ENCODE data around the gene PTPRT.

The PTPRT gene

GRCh38 chr20:42276718-42277602 is 912.7 kb downstream of the PTPRT start:
- Histone ChIP-seq H2AFZ (ENCODE audit: low read length, unreplicated experiment) (no peak overlapping the region), H3K27ac (ENCODE audit: low read depth, low read length) (no peak overlapping the region), H3K27me3 (ENCODE audit: insufficient read depth, low read length) (no peaks in the 10 kb centered on the region), H3K4me1 (ENCODE audit: control insufficient read depth, insufficient read depth, low read length, unreplicated experiment) (no peaks in the 10 kb centered on the region), H3K4me3 (ENCODE audit: low read depth, low read length) (no peak overlapping the region), H3K36me3 (ENCODE audit: insufficient read depth, low read length) (no peaks in the 10 kb centered on the region), H3K79me2 (ENCODE audit: control insufficient read depth, insufficient read depth, low read length, unreplicated experiment) (no peaks in the 10 kb centered on the region)

DNA sequence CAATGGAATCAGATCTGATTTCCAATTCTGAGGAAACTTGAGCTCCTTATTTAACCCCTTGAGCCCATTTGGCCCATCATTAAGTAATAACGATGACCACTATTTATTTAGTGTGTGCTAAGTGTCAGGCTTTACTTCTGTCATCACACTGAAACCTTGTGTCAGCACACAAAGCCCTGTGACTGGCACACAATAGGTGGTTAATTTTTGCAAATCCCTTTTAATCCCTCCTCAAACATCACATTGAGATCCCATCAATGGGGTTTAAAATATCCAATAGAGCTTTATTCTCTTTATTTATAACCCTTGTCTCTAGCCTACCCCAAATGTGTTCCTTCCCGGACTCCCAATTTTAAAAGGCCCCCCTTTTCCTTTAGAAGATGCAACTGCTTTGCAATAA is 914.7 kb downstream of the PTPRT start:
- H2AFZ ChIP-seq (ENCODE audit: low read length, unreplicated experiment) = no peak overlapping the region
- H3K79me2 ChIP-seq (ENCODE audit: control insufficient read depth, insufficient read depth, low read length, unreplicated experiment) = no peaks in the 10 kb centered on the region
- no peaks in the 10 kb centered on the region for H3K4me1 ChIP-seq (ENCODE audit: control insufficient read depth, insufficient read depth, low read length, unreplicated experiment)
- no peaks in the 10 kb centered on the region for H3K27me3 ChIP-seq (ENCODE audit: insufficient read depth, low read length)
- no peaks in the 10 kb centered on the region for H3K36me3 ChIP-seq (ENCODE audit: insufficient read depth, low read length)
- no peak overlapping the region for H3K4me3 ChIP-seq (ENCODE audit: low read depth, low read length)
- H3K27ac ChIP-seq (ENCODE audit: low read depth, low read length) = no peak overlapping the region

- no peaks in the 10 kb centered on the region for H3K36me3 ChIP-seq (ENCODE audit: insufficient read depth, low read length)
Observed at GRCh38 chr20:42272516-42272915, 917.2 kb downstream of the PTPRT start.

DNA sequence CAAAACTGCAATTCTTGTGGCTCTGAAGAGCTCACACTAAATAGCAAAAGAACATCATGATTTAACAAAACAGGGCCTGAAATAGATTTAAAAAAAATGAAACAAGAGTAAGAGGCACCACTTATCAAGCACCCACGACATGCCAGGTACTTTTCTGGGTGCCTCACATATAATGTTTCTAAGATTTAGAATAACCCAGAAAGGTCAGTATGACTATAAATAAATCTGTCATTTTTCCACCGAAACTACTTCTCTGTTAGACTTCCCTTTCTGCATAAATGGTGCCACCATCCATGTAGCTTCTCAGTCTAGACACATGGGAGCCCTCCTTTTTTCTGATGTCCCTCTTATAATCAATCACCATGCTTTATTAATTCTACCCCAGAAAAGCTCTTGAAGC is 919.2 kb downstream of the PTPRT start:
- Histone ChIP-seq H3K4me1 (ENCODE audit: control insufficient read depth, insufficient read depth, low read length, unreplicated experiment) (no peaks in the 10 kb centered on the region), H3K36me3 (ENCODE audit: insufficient read depth, low read length) (no peaks in the 10 kb centered on the region), H3K79me2 (ENCODE audit: control insufficient read depth, insufficient read depth, low read length, unreplicated experiment) (no peaks in the 10 kb centered on the region), H3K27ac (ENCODE audit: low read depth, low read length) (no peak overlapping the region), H3K27me3 (ENCODE audit: insufficient read depth, low read length) (no peaks in the 10 kb centered on the region), H2AFZ (ENCODE audit: low read length, unreplicated experiment) (no peak overlapping the region), H3K4me3 (ENCODE audit: low read depth, low read length) (no peak overlapping the region)

More at GRCh38 chr20:42272516-42272915, 917.2 kb downstream of the PTPRT start:
- H3K4me3 ChIP-seq (ENCODE audit: low read depth, low read length) = no peak overlapping the region
- no peak overlapping the region for H2AFZ ChIP-seq (ENCODE audit: low read length, unreplicated experiment)
- no peaks in the 10 kb centered on the region for H3K79me2 ChIP-seq (ENCODE audit: control insufficient read depth, insufficient read depth, low read length, unreplicated experiment)
- H3K27me3 ChIP-seq (ENCODE audit: insufficient read depth, low read length) = no peaks in the 10 kb centered on the region
- H3K27ac ChIP-seq (ENCODE audit: low read depth, low read length) = no peak overlapping the region
- H3K4me1 ChIP-seq (ENCODE audit: control insufficient read depth, insufficient read depth, low read length, unreplicated experiment) = no peaks in the 10 kb centered on the region

GRCh38 chr20:42267793-42268384 is 921.8 kb downstream of the PTPRT start:
- Histone ChIP-seq H3K4me1 (ENCODE audit: control insufficient read depth, insufficient read depth, low read length, unreplicated experiment) (no peaks in the 10 kb centered on the region), H3K4me3 (ENCODE audit: low read depth, low read length) (no peak overlapping the region), H3K27me3 (ENCODE audit: insufficient read depth, low read length) (no peaks in the 10 kb centered on the region), H3K79me2 (ENCODE audit: control insufficient read depth, insufficient read depth, low read length, unreplicated experiment) (no peaks in the 10 kb centered on the region), H3K27ac (ENCODE audit: low read depth, low read length) (no peak overlapping the region), H2AFZ (ENCODE audit: low read length, unreplicated experiment) (no peak overlapping the region), H3K36me3 (ENCODE audit: insufficient read depth, low read length) (no peaks in the 10 kb centered on the region)

GRCh38 chr20:42261766-42262270 is 927.9 kb downstream of the PTPRT start:
- Histone ChIP-seq H3K79me2 (ENCODE audit: control insufficient read depth, insufficient read depth, low read length, unreplicated experiment) (no peaks in the 10 kb centered on the region), H3K27me3 (ENCODE audit: insufficient read depth, low read length) (no peaks in the 10 kb centered on the region), H2AFZ (ENCODE audit: low read length, unreplicated experiment) (no peak overlapping the region), H3K36me3 (ENCODE audit: insufficient read depth, low read length) (no peaks in the 10 kb centered on the region), H3K4me3 (ENCODE audit: low read depth, low read length) (no peak overlapping the region), H3K27ac (ENCODE audit: low read depth, low read length) (no peak overlapping the region), H3K4me1 (ENCODE audit: control insufficient read depth, insufficient read depth, low read length, unreplicated experiment) (no peaks in the 10 kb centered on the region)

- no peak overlapping the region for H3K27ac ChIP-seq (ENCODE audit: low read depth, low read length)
- H3K36me3 ChIP-seq (ENCODE audit: insufficient read depth, low read length) = no peaks in the 10 kb centered on the region
- H3K4me1 ChIP-seq (ENCODE audit: control insufficient read depth, insufficient read depth, low read length, unreplicated experiment) = no peaks in the 10 kb centered on the region
- H3K27me3 ChIP-seq (ENCODE audit: insufficient read depth, low read length) = no peaks in the 10 kb centered on the region
- no peak overlapping the region for H3K4me3 ChIP-seq (ENCODE audit: low read depth, low read length)
- no peak overlapping the region for H2AFZ ChIP-seq (ENCODE audit: low read length, unreplicated experiment)
- H3K79me2 ChIP-seq (ENCODE audit: control insufficient read depth, insufficient read depth, low read length, unreplicated experiment) = no peaks in the 10 kb centered on the region
Observed at GRCh38 chr20:42260184-42260583, 929.5 kb downstream of the PTPRT start.

GRCh38 chr20:42259389-42259788 is 930.3 kb downstream of the PTPRT start:
- no peak overlapping the region for H3K27ac ChIP-seq (ENCODE audit: low read depth, low read length)
- no peaks in the 10 kb centered on the region for H3K27me3 ChIP-seq (ENCODE audit: insufficient read depth, low read length)
- H3K36me3 ChIP-seq (ENCODE audit: insufficient read depth, low read length) = no peaks in the 10 kb centered on the region
- H3K4me1 ChIP-seq (ENCODE audit: control insufficient read depth, insufficient read depth, low read length, unreplicated experiment) = no peaks in the 10 kb centered on the region
- H2AFZ ChIP-seq (ENCODE audit: low read length, unreplicated experiment) = no peak overlapping the region
- H3K79me2 ChIP-seq (ENCODE audit: control insufficient read depth, insufficient read depth, low read length, unreplicated experiment) = no peaks in the 10 kb centered on the region
- no peak overlapping the region for H3K4me3 ChIP-seq (ENCODE audit: low read depth, low read length)

DNA sequence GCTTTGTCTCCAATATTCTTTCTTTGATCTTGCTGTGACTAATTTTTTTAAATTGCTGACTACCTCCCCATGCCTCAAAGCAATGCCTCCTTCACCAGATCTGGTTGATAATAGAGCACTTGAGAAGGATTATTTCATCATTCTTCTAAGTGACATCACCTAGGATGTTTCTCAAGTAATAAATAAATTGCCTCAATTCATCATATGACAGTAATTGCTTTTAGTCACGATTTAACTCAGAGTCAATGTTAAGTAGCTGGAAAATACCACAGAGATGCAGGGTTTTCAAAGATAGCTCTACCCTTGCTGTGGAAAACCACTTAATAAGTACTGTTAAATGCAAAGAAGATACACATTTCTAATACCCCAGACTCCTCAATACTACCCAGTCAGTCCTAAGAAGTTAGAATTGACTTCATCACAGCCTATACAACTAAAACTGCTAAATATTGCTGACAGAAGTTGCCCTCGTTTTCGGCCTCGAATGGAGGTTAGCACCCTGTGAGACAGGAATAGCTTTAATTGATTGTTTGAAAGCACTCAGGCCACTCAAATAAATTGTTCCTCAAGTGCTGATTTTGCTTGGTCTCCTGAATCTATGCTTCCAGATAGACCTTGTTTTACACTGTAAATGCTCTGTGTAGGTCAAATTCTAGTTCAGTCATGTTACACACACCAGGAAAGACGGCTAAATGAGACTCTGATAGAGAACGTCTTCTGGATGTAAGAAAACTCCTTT is 931.0 kb downstream of the PTPRT start:
- no peak overlapping the region for H3K4me3 ChIP-seq (ENCODE audit: low read depth, low read length)
- no peak overlapping the region for H2AFZ ChIP-seq (ENCODE audit: low read length, unreplicated experiment)
- H3K27me3 ChIP-seq (ENCODE audit: insufficient read depth, low read length) = no peaks in the 10 kb centered on the region
- no peaks in the 10 kb centered on the region for H3K4me1 ChIP-seq (ENCODE audit: control insufficient read depth, insufficient read depth, low read length, unreplicated experiment)
- H3K27ac ChIP-seq (ENCODE audit: low read depth, low read length) = no peak overlapping the region
- H3K36me3 ChIP-seq (ENCODE audit: insufficient read depth, low read length) = no peaks in the 10 kb centered on the region
- H3K79me2 ChIP-seq (ENCODE audit: control insufficient read depth, insufficient read depth, low read length, unreplicated experiment) = no peaks in the 10 kb centered on the region

DNA sequence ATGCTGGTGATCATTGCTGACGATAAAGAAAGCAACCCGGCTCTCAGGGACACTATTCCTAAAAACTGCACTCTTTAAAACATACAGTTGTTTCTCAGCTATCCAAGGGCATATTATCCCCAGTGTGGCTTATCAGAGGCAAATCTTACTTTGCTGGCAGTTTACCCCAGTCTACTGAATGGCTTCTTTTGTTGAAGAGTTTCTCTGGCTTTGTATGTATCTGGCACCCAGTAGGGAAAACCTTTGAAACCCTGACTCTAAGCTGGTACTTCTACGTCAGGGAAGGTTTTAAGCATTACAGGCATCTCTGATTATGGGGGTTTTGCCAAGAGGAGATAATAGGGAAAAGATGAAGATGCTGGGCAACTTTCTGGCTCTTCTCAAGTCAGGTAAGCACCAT is 933.9 kb downstream of the PTPRT start:
- H3K27me3 ChIP-seq (ENCODE audit: insufficient read depth, low read length) = no peaks in the 10 kb centered on the region
- H3K27ac ChIP-seq (ENCODE audit: low read depth, low read length) = no peak overlapping the region
- no peaks in the 10 kb centered on the region for H3K36me3 ChIP-seq (ENCODE audit: insufficient read depth, low read length)
- no peak overlapping the region for H2AFZ ChIP-seq (ENCODE audit: low read length, unreplicated experiment)
- no peak overlapping the region for H3K4me3 ChIP-seq (ENCODE audit: low read depth, low read length)
- H3K4me1 ChIP-seq (ENCODE audit: control insufficient read depth, insufficient read depth, low read length, unreplicated experiment) = no peaks in the 10 kb centered on the region
- no peaks in the 10 kb centered on the region for H3K79me2 ChIP-seq (ENCODE audit: control insufficient read depth, insufficient read depth, low read length, unreplicated experiment)
